ENCODE measurements around the gene TMCC3.

- no peak for TF ChIP-seq CTCF (IDR thresholded peaks at IDR 0.05; ENCODE audit: low read depth, low read length, missing input control)
- no peak for TF ChIP-seq GABPA (IDR thresholded peaks at IDR 0.05 in 1 of 2, conservative IDR thresholded peaks at IDR 0.05 in 1 of 2)
- TF ChIP-seq SP1 (IDR thresholded peaks at IDR 0.05) = no peak
- no peak for TF ChIP-seq RAD21 (IDR thresholded peaks at IDR 0.05)
- TF ChIP-seq, protein P1, sequence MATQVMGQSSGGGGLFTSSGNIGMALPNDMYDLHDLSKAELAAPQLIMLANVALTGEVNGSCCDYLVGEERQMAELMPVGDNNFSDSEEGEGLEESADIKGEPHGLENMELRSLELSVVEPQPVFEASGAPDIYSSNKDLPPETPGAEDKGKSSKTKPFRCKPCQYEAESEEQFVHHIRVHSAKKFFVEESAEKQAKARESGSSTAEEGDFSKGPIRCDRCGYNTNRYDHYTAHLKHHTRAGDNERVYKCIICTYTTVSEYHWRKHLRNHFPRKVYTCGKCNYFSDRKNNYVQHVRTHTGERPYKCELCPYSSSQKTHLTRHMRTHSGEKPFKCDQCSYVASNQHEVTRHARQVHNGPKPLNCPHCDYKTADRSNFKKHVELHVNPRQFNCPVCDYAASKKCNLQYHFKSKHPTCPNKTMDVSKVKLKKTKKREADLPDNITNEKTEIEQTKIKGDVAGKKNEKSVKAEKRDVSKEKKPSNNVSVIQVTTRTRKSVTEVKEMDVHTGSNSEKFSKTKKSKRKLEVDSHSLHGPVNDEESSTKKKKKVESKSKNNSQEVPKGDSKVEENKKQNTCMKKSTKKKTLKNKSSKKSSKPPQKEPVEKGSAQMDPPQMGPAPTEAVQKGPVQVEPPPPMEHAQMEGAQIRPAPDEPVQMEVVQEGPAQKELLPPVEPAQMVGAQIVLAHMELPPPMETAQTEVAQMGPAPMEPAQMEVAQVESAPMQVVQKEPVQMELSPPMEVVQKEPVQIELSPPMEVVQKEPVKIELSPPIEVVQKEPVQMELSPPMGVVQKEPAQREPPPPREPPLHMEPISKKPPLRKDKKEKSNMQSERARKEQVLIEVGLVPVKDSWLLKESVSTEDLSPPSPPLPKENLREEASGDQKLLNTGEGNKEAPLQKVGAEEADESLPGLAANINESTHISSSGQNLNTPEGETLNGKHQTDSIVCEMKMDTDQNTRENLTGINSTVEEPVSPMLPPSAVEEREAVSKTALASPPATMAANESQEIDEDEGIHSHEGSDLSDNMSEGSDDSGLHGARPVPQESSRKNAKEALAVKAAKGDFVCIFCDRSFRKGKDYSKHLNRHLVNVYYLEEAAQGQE (IDR thresholded peaks at IDR 0.05) = no peak
These were observed 53.1 kb downstream of the TMCC3 start for GRCh38 chr12:94597268-94597667.

All from liver (tissue), 3 donors.